ENCODE measurements around the gene NOTCH1. TPM values are rescaled to one million over a fixed set of nuclear protein-coding genes. Genes with fewer than 3 reads are reported as not detected.

Gene NOTCH1
- total and polyA plus RNA-seq, 2 of the 13 experiments (the other 11 are each of a cell fraction or from before 2014, with no cell fraction given) = 0.09 to 0.35 TPM

GRCh38 chr9:136488247-136489214, 57.3 kb downstream of the NOTCH1 start (continued):
- peak; percentile 42 for TF ChIP-seq ZNF687 (CRISPR knock-in tag; IDR thresholded peaks at IDR 0.05)
- peak; percentile 34 for TF ChIP-seq FOSL2 (CRISPR knock-in tag; IDR thresholded peaks at IDR 0.05)
- TF ChIP-seq RXRA (CRISPR knock-in tag; IDR thresholded peaks at IDR 0.05) = no peak
- peak; percentile 98 for TF ChIP-seq STAG1 (CRISPR knock-in tag; IDR thresholded peaks at IDR 0.05)
- TF ChIP-seq CBX5 (CRISPR knock-in tag; IDR thresholded peaks at IDR 0.05; ENCODE audit: borderline replicate concordance) = 0 out of 2 replicates have a peak, but pooled peaks have one; percentile 32
- TF ChIP-seq KDM2A (CRISPR knock-in tag; IDR thresholded peaks at IDR 0.05; ENCODE audit: borderline replicate concordance, low read depth) = 0 out of 2 replicates have a peak, but pooled peaks have one; percentile 49
- TF ChIP-seq NR2F6 (IDR thresholded peaks at IDR 0.05) = no peak
- 0 out of 2 replicates have a peak, but pooled peaks have one; percentile 27 for TF ChIP-seq NR2F6 (CRISPR knock-in tag; IDR thresholded peaks at IDR 0.05)
- TF ChIP-seq NONO (IDR thresholded peaks at IDR 0.05) = no peak
- TF ChIP-seq NONO (CRISPR knock-in tag; conservative IDR thresholded peaks at IDR 0.05) = no peak
- no peak for TF ChIP-seq SP140L (CRISPR knock-in tag; IDR thresholded peaks at IDR 0.05; ENCODE audit: borderline replicate concordance)
- TF ChIP-seq, protein P1, sequence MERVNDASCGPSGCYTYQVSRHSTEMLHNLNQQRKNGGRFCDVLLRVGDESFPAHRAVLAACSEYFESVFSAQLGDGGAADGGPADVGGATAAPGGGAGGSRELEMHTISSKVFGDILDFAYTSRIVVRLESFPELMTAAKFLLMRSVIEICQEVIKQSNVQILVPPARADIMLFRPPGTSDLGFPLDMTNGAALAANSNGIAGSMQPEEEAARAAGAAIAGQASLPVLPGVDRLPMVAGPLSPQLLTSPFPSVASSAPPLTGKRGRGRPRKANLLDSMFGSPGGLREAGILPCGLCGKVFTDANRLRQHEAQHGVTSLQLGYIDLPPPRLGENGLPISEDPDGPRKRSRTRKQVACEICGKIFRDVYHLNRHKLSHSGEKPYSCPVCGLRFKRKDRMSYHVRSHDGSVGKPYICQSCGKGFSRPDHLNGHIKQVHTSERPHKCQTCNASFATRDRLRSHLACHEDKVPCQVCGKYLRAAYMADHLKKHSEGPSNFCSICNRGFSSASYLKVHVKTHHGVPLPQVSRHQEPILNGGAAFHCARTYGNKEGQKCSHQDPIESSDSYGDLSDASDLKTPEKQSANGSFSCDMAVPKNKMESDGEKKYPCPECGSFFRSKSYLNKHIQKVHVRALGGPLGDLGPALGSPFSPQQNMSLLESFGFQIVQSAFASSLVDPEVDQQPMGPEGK (CRISPR knock-in tag; IDR thresholded peaks at IDR 0.05) = 0 out of 2 replicates have a peak, but pooled peaks have one; percentile 17
- TF ChIP-seq, protein P2, sequence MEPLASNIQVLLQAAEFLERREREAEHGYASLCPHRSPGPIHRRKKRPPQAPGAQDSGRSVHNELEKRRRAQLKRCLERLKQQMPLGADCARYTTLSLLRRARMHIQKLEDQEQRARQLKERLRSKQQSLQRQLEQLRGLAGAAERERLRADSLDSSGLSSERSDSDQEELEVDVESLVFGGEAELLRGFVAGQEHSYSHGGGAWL (CRISPR knock-in tag; IDR thresholded peaks at IDR 0.05) = 0 out of 2 replicates have a peak, but pooled peaks have one; percentile 36
- 0 out of 2 replicates have a peak, but pooled peaks have one; percentile 52 for TF ChIP-seq ZIK1 (CRISPR knock-in tag; IDR thresholded peaks at IDR 0.05; ENCODE audit: borderline replicate concordance, low read depth)
- TF ChIP-seq ERF (CRISPR knock-in tag; IDR thresholded peaks at IDR 0.05) = peak; percentile 31; the same call in 1 of the 2 replicates
- peak; percentile 8 for TF ChIP-seq TEAD3 (CRISPR knock-in tag; optimal IDR thresholded peaks at IDR 0.05; ENCODE audit: borderline replicate concordance)
- TF ChIP-seq SMAD3 (CRISPR knock-in tag; IDR thresholded peaks at IDR 0.05) = 0 out of 2 replicates have a peak, but pooled peaks have one; percentile 43
- no peak for TF ChIP-seq SMAD1 (CRISPR knock-in tag; IDR thresholded peaks at IDR 0.05; ENCODE audit: borderline replicate concordance, low read depth)
- TF ChIP-seq SALL1 (CRISPR knock-in tag; IDR thresholded peaks at IDR 0.05) = peak; percentile 37; the same call in 1 of the 2 replicates
- no peak for TF ChIP-seq ZSCAN20 (CRISPR knock-in tag; IDR thresholded peaks at IDR 0.05; ENCODE audit: borderline replicate concordance)
- peak; percentile 79 for TF ChIP-seq SMC3 (IDR thresholded peaks at IDR 0.05; ENCODE audit: low read length)
- TF ChIP-seq KLF15 (CRISPR knock-in tag; IDR thresholded peaks at IDR 0.05; ENCODE audit: borderline replicate concordance) = no peak
